ENCODE measurements around the gene CFAP299.
A peak's percentile ranks its signal among the peaks of the same experiment; 100 is the strongest.

Gene CFAP299

GRCh38 chr4:80967346-80967745 lies 631.8 kb downstream of the CFAP299 start:
- no peak for DNase-seq

- no peak for DNase-seq
These were observed 644.7 kb downstream of the CFAP299 start for GRCh38 chr4:80980239-80980638.

- no peak for DNase-seq
These were observed 650.5 kb downstream of the CFAP299 start for GRCh38 chr4:80986011-80986410.

- peak; percentile 13 for DNase-seq
These were observed 654.5 kb downstream of the CFAP299 start for GRCh38 chr4:80989921-80990544.

- no peak for DNase-seq
These were observed 655.3 kb downstream of the CFAP299 start for GRCh38 chr4:80990851-80991250.

GRCh38 chr4:80999943-81000342 lies 664.4 kb downstream of the CFAP299 start:
- DNase-seq, result no peak

GRCh38 chr4:81003597-81004111 lies 668.1 kb downstream of the CFAP299 start:
- no peak for DNase-seq

- no peak for DNase-seq
These were observed 671.9 kb downstream of the CFAP299 start for GRCh38 chr4:81007417-81007816.
